PC-9 (cell line): ENCODE results near the gene CIT. TPM values are rescaled to one million over a fixed set of nuclear protein-coding genes. Genes with fewer than 3 reads are reported as not detected.

ENCODE experiments used
- BruUV-seq: library from RNA; stranded (reverse); fragments of 400-500 nt; replicated peaks from 2 replicates; lab custom pipeline; 2021; lab: Mats Ljungman, UMichigan
- CTCF ChIA-PET: fragments of 300-600 bp; sonication (Branson Sonifier 250); formaldehyde crosslinking; loops from one replicate; lab custom pipeline; 2022; ENCODE audit warnings: antibody characterized with exemption; lab: Charles Lee
- POLR2A ChIA-PET: fragments of 300-600 bp; sonication (Branson Sonifier 250); formaldehyde crosslinking; loops from one replicate; lab custom pipeline; 2022; ENCODE audit warnings: antibody characterized with exemption; ENCODE audit not compliant: unreplicated experiment; lab: Charles Lee
- DNase-seq, 2 experiments: peaks; one replicate each; pipeline versions ENCODE4 v3.0.0 to v3.0.0-alpha.2; 2015 to 2022; ENCODE audit warnings: mixed read lengths in 1 of 2
- H2AFZ ChIP-seq: fragments of 200-600 bp; sonication (generic); 2 replicates; pipeline ENCODE4 v1.8.1; 2017; ENCODE audit warnings: antibody characterized with exemption
- H3F3A ChIP-seq: fragments of 200-600 bp; sonication (generic); 2 replicates; pipeline ENCODE4 v1.8.1; 2017; ENCODE audit warnings: antibody characterized with exemption, mild to moderate bottlenecking, low read depth; ENCODE audit not compliant: insufficient read depth
- H3K27ac ChIP-seq: fragments of 200-600 bp; sonication (generic); 2 replicates; pipeline ENCODE4 v1.6.1; 2016; ENCODE audit warnings: mixed run types
- H3K27me3 ChIP-seq: fragments of 200-600 bp; sonication (generic); 2 replicates; pipeline ENCODE4 v1.6.1; 2016; ENCODE audit warnings: low read depth, mixed run types; ENCODE audit not compliant: insufficient read depth
- H3K36me3 ChIP-seq: fragments of 200-600 bp; sonication (generic); 2 replicates; pipeline ENCODE4 v1.6.1; 2016; ENCODE audit warnings: low read depth, mixed run types
- H3K4me1 ChIP-seq: fragments of 200-600 bp; sonication (generic); replicated peaks from 2 replicates; pipeline ENCODE4 v1.6.1; 2016; ENCODE audit warnings: mixed run types; ENCODE audit not compliant: insufficient read depth
- H3K4me2 ChIP-seq: fragments of 200-600 bp; sonication (generic); 2 replicates; pipeline ENCODE4 v1.6.1; 2017; ENCODE audit warnings: mixed run types
- H3K4me3 ChIP-seq: fragments of 200-600 bp; sonication (generic); 2 replicates; pipeline ENCODE4 v1.6.1; 2016; ENCODE audit warnings: mixed run types
- H3K79me2 ChIP-seq: fragments of 200-600 bp; sonication (generic); 2 replicates; pipeline ENCODE4 v1.6.1; 2017; ENCODE audit warnings: low read depth, mixed run types
- H3K9me2 ChIP-seq: fragments of 200-600 bp; sonication (generic); 2 replicates; pipeline ENCODE4 v1.8.1; 2017; ENCODE audit warnings: mild to moderate bottlenecking; ENCODE audit not compliant: insufficient read depth
- H3K9me3 ChIP-seq: fragments of 200-600 bp; sonication (generic); 2 replicates; pipeline ENCODE4 v1.8.1; 2016; ENCODE audit warnings: low read depth; ENCODE audit not compliant: insufficient read depth
- H4K20me1 ChIP-seq: fragments of 200-600 bp; sonication (generic); 2 replicates; pipeline ENCODE4 v1.8.1; 2017; ENCODE audit not compliant: insufficient read depth
- CTCF ChIP-seq: fragments of 200-600 bp; sonication (generic); conservative IDR thresholded peaks from 2 replicates; pipeline ENCODE4 v1.6.1; 2017; ENCODE audit warnings: mixed run types, antibody characterized with exemption, mild to moderate bottlenecking, moderate library complexity
- EZH2 ChIP-seq: fragments of 200-600 bp; sonication (generic); IDR thresholded peaks from 2 replicates; pipeline ENCODE4 v1.8.0; 2017; ENCODE audit warnings: antibody characterized with exemption, low read depth
- intact Hi-C: fragments of 100-400 bp; cut with micrococcal nuclease; formaldehyde crosslinking; loops from one replicate; pipeline ENCODE4 v1.10.0; 2022; ENCODE audit not compliant: unreplicated experiment
- total RNA-seq: library from RNA; stranded (reverse); gene quantifications from 2 replicates; pipeline ENCODE4 v1.2.3, GENCODE V29; 2021

CIT gene
- total RNA-seq, 1 experiment from 2014 or later = 81.8 TPM

GRCh38 chr12:119720349-119720748, 156.8 kb downstream of the CIT start:
- Histone ChIP-seq H3K4me3 (no peak overlapping the region), H3F3A (peaks cover 14% of the 10 kb centered on the region), H3K27ac (no peak overlapping the region), H3K9me2 (no peaks in the 10 kb centered on the region), H4K20me1 (no peaks in the 10 kb centered on the region), H3K9me3 (no peaks in the 10 kb centered on the region), H2AFZ (no peak overlapping the region), H3K4me2 (no peak overlapping the region), H3K27me3 (no peaks in the 10 kb centered on the region), H3K79me2 (no peaks in the 10 kb centered on the region), H3K36me3 (no peaks in the 10 kb centered on the region), H3K4me1 (peaks cover 13% of the 10 kb centered on the region)
- intact Hi-C loops = no loop called here
- POLR2A ChIA-PET = no interaction called here
- TF ChIP-seq EZH2 = no peak
- no peak for TF ChIP-seq CTCF
- CTCF ChIA-PET = no interaction called here
- no TSS peak for BruUV-seq
- DNase-seq = no peak

GRCh38 chr12:119718141-119718540, 159.0 kb downstream of the CIT start:
- no peaks in the 10 kb centered on the region for H3K79me2 ChIP-seq
- no peak for DNase-seq
- ChIA-PET POLR2A (no interaction called here), CTCF (no interaction called here)
- H4K20me1 ChIP-seq = no peaks in the 10 kb centered on the region
- no TSS peak for BruUV-seq
- no peak overlapping the region for H3K4me3 ChIP-seq
- intact Hi-C loops = no loop called here
- no peak overlapping the region for H2AFZ ChIP-seq
- no peaks in the 10 kb centered on the region for H3K9me2 ChIP-seq
- peaks cover 14% of the 10 kb centered on the region for H3F3A ChIP-seq
- no peaks in the 10 kb centered on the region for H3K27me3 ChIP-seq
- H3K36me3 ChIP-seq = no peaks in the 10 kb centered on the region
- peaks cover 13% of the 10 kb centered on the region for H3K4me1 ChIP-seq
- TF ChIP-seq CTCF (no peak), EZH2 (no peak)
- no peak overlapping the region for H3K4me2 ChIP-seq
- no peak overlapping the region for H3K27ac ChIP-seq
- H3K9me3 ChIP-seq = no peaks in the 10 kb centered on the region

GRCh38 chr12:119715268-119715620, 161.9 kb downstream of the CIT start:
- ChIA-PET POLR2A (no interaction called here), CTCF (no interaction called here)
- TF ChIP-seq CTCF (no peak), EZH2 (no peak)
- no peak overlapping the region for H3K4me3 ChIP-seq
- H3K27me3 ChIP-seq = no peaks in the 10 kb centered on the region
- no peaks in the 10 kb centered on the region for H3K79me2 ChIP-seq
- peaks cover 13% of the 10 kb centered on the region for H3K4me1 ChIP-seq
- H3K36me3 ChIP-seq = no peaks in the 10 kb centered on the region
- BruUV-seq = no TSS peak
- H3K27ac ChIP-seq = no peak overlapping the region
- DNase-seq = no peak
- no peaks in the 10 kb centered on the region for H4K20me1 ChIP-seq
- H3K9me3 ChIP-seq = no peaks in the 10 kb centered on the region
- intact Hi-C loops = no loop called here
- H3F3A ChIP-seq = peaks cover 14% of the 10 kb centered on the region
- no peak overlapping the region for H2AFZ ChIP-seq
- H3K4me2 ChIP-seq = no peak overlapping the region
- H3K9me2 ChIP-seq = no peaks in the 10 kb centered on the region
